Stimulated activated CD8-positive, alpha-beta memory T cell treated with anti-CD3 and anti-CD28 coated beads, Interleukin-12 subunit alpha, Interleukin-12 subunit beta, amount 100 ng/mL, for 1 hour (primary cell): ENCODE measurements around the gene CSF2RB.

Experiments
- DNase-seq: peaks from one replicate; pipeline ENCODE4 v3.0.0-alpha.2; 2020; ENCODE audit warnings: low read depth

Gene CSF2RB

GRCh38 chr22:36921309-36922104, 8.1 kb downstream of the CSF2RB start:
- DNase-seq: no peak

GRCh38 chr22:36922105-36922608, 8.7 kb downstream of the CSF2RB start:
- DNase-seq: no peak

- no peak for DNase-seq
Observed at GRCh38 chr22:36922711-36923110, 9.3 kb downstream of the CSF2RB start.

GRCh38 chr22:36923131-36923788, 9.8 kb downstream of the CSF2RB start:
- DNase-seq: no peak

- DNase-seq: no peak
Observed at GRCh38 chr22:36924151-36924698, 10.8 kb downstream of the CSF2RB start.

- no peak for DNase-seq
Observed at GRCh38 chr22:36925388-36926290, 12.2 kb downstream of the CSF2RB start.

- no peak for DNase-seq
Observed at GRCh38 chr22:36926309-36926708, 12.9 kb downstream of the CSF2RB start.

- no peak for DNase-seq
Observed at GRCh38 chr22:36926721-36927435, 13.4 kb downstream of the CSF2RB start.

- no peak for DNase-seq
Observed at GRCh38 chr22:36927671-36928070, 14.2 kb downstream of the CSF2RB start.

- DNase-seq: no peak
Observed at GRCh38 chr22:36928196-36928595, 14.8 kb downstream of the CSF2RB start.

- DNase-seq: no peak
Observed at GRCh38 chr22:36928786-36929535, 15.5 kb downstream of the CSF2RB start.

GRCh38 chr22:36929621-36930020, 16.2 kb downstream of the CSF2RB start:
- DNase-seq: no peak

- DNase-seq: no peak
Observed at GRCh38 chr22:36930041-36930935, 16.9 kb downstream of the CSF2RB start.

- DNase-seq: no peak
Observed at GRCh38 chr22:36931446-36931845, 18.0 kb downstream of the CSF2RB start.

- DNase-seq: no peak
Observed at GRCh38 chr22:36933629-36934417, 20.4 kb downstream of the CSF2RB start.

- no peak for DNase-seq
Observed at GRCh38 chr22:36934418-36935312, 21.2 kb downstream of the CSF2RB start.

GRCh38 chr22:36935313-36935610, 21.8 kb downstream of the CSF2RB start:
- no peak for DNase-seq

GRCh38 chr22:36935694-36936093, 22.3 kb downstream of the CSF2RB start:
- no peak for DNase-seq
